GM18867 (cell line): ENCODE data around the gene SETD3.

Experiments
- ATAC-seq: cut with Tn5 transposase; IDR thresholded peaks from one replicate; pipeline ENCODE4 v1.9.1; 2021; ENCODE audit warnings: mild to moderate bottlenecking, moderate library complexity; ENCODE audit not compliant: unreplicated experiment

The SETD3 gene

DNA sequence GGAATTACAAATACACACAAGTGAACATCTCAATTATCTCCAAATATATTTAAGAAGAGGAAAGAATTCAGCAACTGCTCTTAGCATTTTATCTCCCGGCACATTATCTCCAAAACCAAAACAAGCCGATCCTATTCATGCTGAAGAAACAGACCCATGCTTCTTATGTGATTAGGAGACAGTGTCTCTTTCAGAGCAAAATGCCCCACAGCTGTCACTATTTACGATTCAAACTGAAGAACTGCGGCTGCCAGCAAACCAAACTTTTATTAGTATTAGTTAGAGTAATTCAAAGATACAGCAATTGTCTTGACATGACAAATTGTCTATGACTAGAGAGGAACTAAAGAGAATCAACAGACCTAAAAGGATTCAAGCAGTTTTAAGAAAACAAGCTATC lies 79.4 kb downstream of the SETD3 start:
- no peak for ATAC-seq

DNA sequence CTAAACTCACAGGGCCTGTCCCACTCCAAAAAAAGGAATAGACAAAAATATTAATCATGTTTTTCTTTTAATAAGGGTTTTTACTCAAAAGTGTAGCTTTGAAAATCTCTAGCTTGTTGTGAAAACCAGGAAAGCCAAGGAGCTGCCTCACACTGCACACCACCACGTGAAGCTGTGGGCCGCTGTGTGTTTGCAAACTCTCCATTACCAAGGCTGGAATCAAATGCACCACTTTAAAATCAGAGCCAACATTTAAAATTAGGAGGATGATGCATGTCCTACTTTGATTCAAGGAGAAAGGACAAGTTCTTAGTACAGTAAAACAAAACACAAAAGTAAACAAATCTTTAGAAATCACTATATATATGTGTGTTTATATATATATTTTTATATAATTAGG lies 83.0 kb downstream of the SETD3 start:
- ATAC-seq = no peak

DNA sequence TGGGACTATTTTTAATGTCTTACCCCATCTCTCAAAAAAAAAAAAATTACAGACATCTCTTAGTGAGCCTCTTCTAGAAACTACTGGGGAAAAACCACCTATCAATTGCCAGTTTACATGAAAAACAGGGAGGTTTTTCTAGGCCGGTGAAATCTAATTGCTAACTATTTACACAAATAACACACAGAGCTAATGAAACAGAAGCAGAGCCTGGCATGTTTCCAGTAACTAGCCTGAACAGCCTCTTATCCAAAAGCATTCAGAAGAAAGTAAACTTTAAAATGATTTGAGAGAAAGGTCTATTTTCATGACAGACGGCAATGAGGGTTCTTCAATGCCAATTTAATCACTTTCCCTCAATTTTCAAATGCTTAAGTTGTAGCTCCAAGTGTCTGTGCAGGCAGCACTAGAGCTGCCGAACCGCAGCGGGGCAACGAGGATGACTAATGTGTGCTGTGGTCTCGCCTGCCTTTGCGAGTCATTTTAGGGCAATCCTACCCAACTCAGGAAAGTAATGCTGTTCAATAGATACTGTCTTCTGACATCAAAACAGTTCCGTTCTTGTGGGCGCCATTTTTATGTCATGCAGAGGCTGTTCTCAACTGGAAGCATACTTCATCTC lies 84.6 kb downstream of the SETD3 start:
- ATAC-seq = no peak

DNA sequence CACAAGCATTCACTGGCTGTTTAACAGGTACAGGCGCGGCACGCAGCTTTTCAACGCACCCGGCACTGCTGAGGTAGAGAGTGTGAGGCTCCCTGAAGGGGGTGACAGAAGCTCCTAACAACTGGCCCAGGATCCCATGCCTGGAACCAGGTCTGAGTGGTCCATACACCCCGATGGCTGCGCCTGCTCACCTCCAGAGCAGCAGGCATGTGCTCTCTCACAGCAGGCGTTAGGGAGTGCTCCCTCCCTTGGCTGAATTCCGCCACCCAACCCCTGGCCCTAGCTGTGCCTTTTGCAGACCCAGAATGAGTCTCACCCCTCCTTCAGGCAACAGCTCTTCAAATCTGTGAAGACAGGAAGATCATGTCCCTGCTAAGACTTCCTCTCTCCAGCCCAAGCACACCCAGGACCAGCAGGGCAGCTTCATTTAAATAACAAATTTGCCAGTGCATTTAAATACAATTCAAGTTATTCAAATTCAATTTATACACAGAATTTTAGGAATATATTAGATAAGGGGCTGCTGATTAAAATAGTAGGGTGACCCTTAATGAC lies 86.0 kb downstream of the SETD3 start:
- ATAC-seq = no peak

DNA sequence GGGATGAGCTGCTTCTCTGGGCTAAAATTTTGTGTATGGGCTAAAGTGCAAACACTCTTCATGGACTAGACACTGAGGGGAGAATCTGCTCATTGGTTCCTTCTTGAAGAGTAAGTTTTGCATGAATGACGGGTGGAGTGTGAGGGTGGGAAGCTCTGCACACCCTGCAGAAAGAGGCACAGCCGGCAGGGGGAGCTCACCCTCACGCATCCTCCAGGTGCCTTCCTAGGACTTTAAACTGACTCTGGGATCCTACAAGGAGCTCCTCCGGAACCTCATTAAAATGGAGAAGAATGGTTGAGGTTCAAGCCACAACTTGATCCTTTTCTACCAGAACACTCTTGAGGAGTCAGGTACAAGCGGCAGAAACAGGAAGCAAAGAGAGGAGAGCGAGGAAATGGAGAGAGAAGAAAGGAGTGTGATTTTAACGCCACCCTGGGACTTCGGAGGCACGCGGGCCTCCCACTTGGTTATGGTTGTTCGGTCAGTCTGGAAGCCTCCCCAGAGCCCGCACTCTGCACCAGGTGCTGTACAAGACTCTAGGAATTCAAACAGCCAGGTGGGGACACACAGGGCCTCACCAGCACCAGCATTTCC lies 87.5 kb downstream of the SETD3 start:
- ATAC-seq = peak; percentile 53

DNA sequence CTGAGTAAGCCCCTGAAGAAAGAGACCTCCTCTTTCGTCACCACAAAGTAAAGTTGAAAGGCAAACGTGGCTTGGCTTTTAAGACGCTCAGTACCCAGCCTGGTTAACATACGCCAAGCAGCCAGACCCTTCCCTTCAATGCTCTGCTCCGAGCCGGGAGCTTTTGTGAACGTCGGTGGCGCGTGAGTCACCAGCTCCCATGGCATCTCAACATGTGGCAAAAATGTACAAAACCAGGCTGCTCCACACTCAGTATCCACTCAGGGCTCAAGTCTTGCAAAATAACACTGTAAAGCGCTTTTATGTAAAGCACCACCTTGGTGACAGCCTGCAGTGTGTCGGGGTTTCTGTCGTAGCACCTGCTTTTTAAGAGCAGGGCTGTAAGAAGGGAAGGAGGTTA lies 89.0 kb downstream of the SETD3 start:
- no peak for ATAC-seq

DNA sequence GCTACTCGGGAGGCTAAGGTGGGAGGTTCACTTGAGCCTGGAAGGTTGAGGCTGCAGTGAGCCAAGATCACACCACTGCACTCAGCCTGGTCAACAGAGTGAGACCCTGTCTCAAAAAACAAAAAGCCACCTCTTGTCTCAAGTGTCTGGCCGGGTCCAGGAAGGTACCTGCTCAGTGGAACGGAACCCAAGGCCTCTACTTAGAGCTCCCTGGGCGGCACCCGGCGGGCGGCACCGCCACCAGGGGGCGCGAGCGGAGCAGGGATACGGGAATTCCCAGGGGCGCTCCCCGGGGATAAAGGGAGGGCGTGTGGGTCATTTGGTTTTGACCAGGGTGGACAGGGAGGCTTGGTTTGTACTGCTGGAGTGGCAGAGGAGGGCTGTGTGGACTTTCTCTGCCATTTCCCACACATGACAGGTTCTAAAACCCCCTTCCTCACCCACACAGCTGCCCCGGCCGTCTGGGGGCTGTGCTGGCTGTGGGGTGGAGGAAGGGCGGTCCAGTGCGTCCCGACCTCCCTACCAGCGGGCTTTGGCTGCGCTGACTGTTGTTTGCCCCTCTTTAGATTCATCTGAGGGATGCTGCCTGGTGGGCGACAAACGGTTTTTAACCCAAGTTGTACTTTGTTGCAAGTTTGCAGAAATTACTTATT lies 91.4 kb downstream of the SETD3 start:
- ATAC-seq = no peak

DNA sequence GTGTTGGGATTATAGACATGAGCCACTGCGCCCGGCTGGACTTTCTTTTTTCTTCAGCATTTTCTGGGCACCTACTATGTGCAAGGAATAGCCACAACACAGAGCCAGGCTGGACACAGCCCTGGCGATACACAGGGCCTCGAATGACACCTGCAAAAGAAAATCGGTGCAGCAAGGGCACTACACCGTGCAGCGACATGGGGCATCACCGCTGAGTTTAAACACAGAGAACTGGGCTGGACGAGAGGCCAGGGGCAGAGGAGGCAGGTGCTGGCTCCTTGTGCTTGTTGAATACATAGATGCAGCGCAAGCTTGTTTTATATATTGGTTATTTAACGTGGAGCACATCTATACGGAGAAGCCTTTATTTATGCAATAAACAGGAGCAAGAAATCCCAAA lies 92.4 kb downstream of the SETD3 start:
- no peak for ATAC-seq

DNA sequence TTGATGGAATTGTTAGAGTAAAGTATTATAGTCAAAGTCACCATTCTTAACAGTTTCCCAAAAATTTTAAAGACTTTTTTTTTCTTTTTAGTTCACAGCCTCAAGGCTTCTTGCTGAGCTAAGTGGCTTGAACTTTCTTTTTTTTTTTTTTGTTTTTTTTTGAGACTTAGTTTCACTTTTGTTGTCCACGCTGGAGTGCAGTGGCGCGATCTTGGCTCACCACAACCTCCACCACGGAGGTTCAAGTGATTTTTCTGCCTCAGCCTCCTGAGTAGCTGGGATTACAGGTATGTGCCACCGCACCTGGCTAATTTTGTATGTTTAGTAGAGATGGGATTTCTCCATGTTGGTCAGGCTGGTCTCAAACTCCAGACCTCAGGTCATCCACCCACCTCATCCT lies 92.8 kb downstream of the SETD3 start:
- no peak for ATAC-seq

DNA sequence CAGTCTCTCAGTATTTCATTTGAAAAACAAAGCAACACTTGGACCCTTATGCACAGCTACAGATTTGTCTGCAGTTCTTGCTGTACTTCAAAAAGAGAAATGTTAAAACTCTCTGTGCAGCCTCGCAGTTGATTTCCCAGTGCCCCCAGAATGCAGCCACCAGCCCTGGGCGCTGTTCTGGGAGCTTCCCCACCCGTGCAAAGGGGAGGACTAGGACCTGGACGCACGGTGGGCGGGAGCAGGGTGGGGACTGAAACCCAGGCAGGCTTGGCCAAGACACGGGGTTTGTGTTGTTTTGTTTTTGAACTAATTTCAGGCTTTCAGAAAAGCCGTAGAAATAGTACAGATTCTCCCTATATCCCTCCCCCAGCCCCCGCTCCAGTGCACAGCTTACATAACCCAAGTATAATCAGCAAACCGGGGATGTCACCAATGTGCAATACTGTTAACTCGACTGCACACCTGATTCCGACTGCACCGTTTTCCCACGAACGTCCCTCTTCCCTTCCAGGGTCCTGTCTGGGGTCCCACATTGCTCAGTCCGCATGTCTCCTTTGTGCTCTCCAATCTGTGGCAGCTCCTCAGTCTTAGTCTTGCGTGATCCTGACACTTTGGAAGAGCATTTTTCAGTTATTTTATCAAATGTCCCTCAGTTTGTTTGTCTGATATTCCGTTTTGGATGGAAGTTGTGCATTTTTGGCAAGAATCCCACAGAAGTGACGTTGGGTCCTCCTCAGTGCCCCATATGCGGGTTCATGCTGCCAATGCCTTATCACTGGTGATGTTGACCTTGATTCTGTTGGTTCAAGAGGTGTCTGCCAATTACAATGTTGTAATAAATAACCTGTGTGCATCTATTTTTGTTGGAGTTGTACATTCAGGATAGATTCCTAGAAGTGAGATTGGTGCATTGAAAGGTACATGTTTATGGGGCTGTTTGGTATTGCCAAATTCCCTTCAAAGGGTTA lies 95.9 kb downstream of the SETD3 start:
- no peak for ATAC-seq

DNA sequence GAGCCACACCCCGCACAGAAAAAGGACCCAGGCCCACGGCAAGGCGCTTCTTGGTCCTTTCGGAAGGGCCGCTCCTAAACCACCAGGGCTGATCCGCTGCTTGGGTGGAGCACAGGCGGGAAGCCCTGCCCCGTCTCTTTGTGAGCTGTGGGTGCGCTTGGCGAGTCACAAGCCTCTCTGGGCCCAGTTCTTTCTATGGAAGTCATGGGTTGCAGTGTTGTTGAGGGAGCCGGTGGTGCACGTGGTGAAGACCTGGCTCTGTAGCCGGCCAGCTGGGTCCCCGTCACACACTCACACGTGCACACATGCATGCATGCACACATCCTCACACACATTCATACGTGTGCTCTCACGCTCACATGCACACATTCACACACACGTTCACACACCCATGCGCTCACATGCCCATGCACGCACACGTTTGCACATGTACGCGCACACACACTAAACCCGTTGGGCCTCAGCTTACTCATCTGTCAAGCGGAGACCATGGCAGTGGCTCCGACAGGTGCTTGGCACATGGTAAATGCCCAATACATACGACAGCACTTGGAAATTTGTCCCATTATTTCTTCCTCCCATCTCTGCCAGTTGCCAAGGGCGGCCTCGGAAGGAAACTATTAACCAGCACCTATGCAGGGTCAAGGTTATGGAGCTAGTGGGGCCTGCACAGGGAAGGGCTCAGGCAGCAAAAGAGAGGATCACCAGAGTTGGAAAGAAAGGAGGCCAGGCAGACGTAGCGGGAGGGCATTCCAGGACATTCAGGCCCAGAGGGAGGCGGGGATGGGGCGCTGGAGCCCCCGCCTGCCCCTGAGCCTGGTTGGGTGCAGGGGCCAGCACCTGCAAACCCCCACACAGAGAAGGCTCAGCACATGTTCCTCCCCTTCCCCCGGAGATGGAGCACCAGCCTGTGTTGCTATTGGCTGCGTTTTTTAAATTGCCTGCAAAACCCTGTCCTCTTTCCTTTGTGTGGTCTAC lies 96.9 kb downstream of the SETD3 start:
- ATAC-seq = no peak

DNA sequence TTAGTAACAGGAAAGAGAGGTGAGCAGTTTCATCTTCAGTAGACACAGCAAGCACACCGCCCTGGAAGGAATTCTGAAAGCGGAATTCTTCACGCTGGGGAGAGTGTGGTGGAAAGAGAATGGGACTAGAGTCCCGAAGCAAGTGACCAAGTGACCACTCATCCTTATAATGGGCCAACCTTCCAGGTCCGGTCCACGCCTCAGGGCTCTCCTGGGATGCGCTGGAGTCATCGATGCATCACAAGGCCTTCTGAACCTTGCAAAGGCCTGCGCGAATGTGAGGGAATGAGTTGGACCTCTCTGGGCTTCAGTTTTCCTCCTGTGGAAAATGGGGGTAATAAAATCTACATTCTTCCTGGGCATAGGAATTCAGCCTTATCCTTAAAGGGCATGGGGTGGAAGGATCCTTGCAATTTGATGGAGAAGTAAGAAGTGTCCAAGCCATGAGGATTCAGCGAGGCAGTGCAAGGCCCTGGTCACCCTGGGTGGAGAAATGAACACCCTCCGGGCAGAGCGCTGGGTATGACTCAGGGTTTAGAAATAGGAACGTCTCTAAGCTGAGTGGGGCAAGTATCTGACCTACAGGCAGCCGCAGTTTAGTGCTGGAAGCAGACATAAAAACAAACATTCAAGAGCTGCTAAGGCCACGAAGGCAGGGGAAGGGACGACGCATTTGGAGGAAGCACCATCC lies 97.7 kb downstream of the SETD3 start:
- ATAC-seq = no peak

DNA sequence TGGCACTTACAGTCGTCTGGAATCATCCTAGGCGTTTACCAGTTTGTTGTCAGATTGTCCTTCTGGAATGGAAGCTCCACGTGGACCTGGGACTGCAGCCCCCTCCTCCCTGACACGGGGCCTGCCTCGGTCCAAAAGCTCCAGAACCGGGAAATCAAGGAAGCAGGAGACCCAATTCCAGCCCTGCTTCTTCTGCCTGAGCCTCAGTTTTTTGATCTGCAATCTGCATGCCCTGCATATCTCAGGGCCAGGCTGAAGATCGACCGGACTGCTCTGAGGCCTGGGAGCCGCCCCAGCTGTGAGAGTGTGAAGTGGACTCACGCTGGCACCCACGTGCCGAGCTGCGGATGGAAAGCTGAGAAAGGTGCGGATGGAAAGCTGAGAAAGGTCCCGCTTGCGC lies 98.6 kb downstream of the SETD3 start:
- no peak for ATAC-seq

DNA sequence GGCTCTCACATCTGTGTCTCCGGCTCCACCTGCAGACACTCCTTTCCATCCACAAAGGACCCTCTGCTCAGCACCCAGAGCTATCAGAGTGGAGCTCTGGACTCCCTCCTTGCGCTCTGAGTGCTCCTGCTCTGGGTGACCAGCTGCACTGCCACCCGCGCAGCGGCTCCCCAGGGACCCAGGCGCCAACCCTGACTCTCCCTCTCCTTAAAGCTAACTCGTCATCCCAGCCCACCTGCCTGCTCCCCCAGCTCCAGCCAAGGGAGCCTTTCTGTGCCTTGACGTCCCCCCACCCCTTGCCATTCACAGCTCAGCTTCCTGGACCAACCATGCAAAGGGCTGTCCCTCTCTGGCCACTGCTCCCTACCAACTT lies 99.0 kb downstream of the SETD3 start:
- no peak for ATAC-seq

DNA sequence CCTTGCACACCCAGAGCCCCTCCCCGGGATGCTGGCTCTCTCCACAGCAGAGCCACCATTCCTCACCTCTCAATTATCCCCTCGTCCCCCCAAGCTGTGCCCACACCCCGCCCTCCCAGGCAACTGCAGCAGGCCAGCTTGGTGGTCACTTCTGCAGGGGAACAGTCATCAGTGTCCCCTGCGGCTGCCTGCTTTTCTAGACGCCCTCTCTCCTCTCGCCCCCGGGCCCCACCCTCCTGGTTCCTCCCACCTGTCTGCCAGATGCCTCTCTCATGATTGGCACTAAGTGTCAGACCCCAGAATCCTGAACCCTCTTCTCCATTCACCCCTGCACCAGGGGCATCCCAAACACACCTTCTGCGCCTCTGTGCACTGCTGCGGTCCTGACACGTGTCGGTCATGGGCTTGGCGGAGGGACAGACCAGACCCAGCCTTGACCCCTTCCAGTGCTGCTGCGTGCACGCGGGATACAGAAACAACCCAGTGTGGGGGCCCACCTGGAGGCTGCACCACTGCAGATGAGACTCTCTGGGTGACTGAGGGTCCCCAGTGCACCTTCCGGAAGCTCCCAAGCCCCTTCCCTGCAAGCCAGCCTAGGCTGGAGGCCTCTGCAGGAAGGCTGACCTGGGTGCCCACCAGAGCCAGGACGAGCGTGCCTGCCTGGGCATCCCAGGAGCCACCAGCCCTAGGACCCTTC lies 99.5 kb downstream of the SETD3 start:
- no peak for ATAC-seq

DNA sequence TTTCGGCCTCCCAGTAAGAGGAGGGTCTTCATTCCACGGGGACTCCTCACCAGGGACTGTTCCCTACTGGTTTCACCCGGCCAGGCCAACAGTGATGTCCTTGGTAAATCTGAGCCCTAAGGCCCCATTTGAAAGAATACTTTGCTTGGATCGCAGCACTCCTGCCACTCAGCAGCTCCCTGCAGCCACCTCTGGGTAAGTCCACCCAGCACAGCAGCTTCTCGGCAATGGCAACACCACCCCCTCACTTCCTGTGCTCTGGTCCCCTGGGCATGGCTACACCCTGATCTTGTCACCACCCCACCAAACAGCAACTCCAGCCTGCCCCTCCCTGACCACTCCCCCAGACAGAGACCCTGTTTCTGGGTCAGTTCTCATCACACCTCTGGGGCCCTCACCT lies 100.3 kb downstream of the SETD3 start:
- peak; percentile 61 for ATAC-seq

DNA sequence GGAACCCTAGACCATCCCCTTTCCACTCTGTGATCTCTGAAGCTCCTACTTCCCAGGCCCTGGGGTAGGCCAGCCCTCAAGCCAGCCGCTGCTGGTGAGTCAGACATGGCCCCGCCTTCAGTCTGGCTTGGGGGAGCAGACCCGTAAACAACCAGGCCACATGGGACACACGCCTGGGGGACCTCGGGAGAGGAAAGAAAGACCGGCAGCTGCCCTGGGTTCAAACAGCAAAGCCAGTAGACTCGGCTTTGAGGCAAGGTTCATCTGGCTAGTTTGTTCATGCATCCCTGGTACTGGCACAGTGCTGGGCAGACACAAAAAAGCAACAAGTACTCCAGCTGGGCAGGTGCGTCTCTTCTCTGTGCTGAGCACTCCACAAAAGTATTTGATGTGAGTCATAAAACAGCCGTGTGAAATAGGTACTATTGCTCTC lies 101.9 kb downstream of the SETD3 start:
- no peak for ATAC-seq

DNA sequence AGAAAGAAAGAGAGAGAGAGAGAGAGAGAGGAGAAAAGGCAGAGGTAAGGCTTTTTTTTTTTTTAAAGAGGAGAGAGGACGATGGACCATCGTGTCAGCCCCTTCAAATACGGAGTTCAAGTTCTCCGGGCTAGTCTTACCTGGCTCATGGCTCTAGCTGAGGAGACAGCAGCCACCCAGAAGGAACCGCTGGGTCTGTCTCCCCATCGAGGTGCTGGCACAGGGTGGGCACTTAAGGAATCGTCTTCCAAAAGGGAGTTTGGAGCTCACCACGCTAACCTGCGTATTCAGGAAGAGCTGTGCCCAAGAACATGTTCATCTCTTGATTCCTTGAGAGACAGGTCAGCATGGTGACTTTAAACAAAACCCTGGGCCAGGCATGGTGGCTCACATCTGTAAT lies 102.7 kb downstream of the SETD3 start:
- ATAC-seq = no peak

DNA sequence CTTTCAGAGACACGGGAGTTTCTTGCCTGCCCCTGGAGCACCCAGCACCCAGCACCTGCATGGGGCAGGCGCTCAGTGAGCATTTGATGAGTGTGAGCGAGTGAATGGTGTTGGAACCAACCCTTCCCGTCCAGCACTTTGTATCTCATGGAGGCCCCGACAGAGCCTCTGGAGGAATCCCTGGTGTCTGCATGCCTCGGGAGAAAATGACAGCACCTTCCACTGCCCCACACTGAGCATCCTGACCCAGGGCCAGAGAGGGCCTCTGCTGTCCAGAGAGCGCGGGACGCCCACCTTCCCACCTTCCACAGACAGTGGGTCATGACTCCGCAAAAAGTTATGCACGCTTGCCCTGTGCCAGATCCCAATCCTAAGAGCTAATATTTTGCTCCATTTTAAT lies 105.7 kb downstream of the SETD3 start:
- no peak for ATAC-seq
